Fibroblast of villous mesenchyme (primary cell): ENCODE results near the gene LCN6. TPM values are rescaled to one million over a fixed set of nuclear protein-coding genes. Genes with fewer than 3 reads are reported as not detected.
"Not testable (repeated sequence)": the region's sequence is repeated elsewhere in the genome, so short reads cannot be mapped to it uniquely, and the experiment has no call there.

Experiments
- DNase-seq: peaks from one replicate; pipeline ENCODE4 v3.0.0-alpha.2; 2010; ENCODE audit warnings: low read depth
- H3K4me3 ChIP-seq: 2 replicates; pipeline ENCODE4 v1.5.1; 2011; ENCODE audit warnings: low read depth, mild to moderate bottlenecking, low read length
- CTCF ChIP-seq: IDR thresholded peaks from 2 replicates; pipeline ENCODE4 v1.5.1; 2012; ENCODE audit warnings: low read depth, mild to moderate bottlenecking, low read length; ENCODE audit not compliant: insufficient read depth
- total RNA-seq: library from RNA; depleted of rRNA; stranded (reverse); fragments of >200 nt; gene quantifications from 2 replicates; pipeline ENCODE4 v1.2.3, GENCODE V29; 2012

The LCN6 gene
- total RNA-seq, 1 donor = not detected

DNA sequence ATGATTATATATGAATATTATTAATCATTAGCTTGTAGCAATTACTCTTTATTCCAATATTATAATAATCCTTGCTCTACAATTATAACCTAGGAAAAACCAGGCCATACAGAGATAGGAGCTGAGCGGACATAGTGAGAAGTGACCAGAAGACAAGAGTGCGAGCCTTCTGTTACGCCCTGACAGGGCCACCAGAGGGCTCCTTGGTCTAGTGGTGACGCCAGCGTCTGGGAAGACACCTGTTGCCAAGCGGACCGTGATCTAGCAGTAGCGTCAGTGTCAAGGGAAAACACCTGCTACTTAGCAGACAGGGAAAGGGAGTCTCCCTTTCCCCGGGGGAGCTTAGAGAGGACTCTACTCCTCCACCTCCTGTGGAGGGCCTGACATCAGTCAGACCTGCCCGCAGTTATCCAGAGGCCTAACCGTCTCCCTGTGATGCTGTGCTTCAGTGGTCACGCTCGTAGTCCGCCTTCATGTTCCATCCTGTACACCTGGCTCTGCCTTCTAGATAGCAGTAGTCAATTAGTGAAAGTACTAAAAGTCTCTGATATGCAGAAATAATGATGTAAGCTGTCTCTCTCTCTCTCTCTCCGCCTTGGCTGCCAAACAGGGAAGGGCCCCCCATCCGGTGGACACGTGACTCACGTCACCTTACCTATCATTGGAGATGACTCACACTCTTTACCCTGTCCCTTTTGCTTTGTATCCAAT lies 18.2 kb upstream of the LCN6 start:
- peak; percentile 51 for DNase-seq
- TF ChIP-seq CTCF = peak; percentile 49
- not testable (repeated sequence) for H3K4me3 ChIP-seq

GRCh38 chr9:136765745-136766409 lies 17.6 kb upstream of the LCN6 start:
- not testable (repeated sequence) for DNase-seq, H3K4me3 ChIP-seq

- DNase-seq = no peak
- no peak for TF ChIP-seq CTCF
- H3K4me3 ChIP-seq = no peak overlapping the region
Observed at GRCh38 chr9:136765041-136765440, 16.7 kb upstream of the LCN6 start.

DNA sequence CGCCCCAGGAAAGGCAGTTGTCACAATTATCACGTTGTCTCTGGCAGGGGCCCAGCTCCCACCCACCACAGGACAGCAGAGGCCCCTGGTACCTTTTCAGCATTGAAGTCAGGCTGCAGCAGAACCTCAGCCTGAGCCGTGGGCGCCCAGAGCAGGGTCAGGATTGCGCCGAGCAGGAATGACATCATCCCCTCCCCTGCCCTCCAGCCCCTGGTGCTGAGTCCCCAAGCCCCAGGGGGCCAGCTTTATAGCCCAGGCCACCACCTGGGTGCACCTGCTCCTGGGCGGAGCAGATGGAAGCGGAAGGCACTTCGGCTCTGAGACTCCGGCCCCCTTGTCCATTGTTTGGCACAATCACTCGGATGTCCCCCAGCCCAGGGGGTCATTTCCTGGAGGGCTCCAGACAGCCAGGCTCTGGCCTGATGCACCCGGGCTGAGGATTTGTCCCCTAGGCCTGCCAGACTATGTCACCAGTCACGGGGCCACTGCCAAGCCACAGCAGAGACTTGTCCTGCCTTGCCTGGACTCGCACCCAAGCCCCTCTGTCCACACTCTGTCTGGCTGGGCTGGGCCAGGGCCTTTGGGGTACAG lies 16.1 kb upstream of the LCN6 start, which contains the start of gene LCN15:
Gene LCN15 (minus strand): TSS at position 218 of the 591 bp plus-strand sequence. CDS start 30 bp downstream, at position 188.
- no peak within 1 kb of the TSS for H3K4me3 ChIP-seq
- DNase-seq = no peak
- no peak for TF ChIP-seq CTCF

DNA sequence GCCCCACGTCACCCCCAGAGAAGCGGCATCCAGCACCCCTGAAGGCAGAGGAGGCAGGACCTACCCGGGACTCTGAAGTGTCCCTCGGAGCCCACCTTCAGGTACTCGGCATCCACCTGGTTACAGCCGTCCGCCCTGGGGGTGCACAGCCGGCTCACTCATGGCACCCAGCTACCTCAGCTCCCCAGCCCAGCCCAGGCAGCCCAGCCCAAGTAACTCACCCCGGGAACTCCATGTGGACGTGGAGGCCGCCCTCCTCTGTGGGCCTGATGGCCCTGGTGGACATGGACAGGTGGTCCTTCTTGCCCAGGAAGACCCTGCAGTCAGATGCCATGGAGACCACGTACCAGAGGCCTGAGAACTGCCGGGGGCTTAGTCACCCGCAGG lies 15.3 kb upstream of the LCN6 start:
- TF ChIP-seq CTCF = no peak
- no peak overlapping the region for H3K4me3 ChIP-seq
- no peak for DNase-seq

DNA sequence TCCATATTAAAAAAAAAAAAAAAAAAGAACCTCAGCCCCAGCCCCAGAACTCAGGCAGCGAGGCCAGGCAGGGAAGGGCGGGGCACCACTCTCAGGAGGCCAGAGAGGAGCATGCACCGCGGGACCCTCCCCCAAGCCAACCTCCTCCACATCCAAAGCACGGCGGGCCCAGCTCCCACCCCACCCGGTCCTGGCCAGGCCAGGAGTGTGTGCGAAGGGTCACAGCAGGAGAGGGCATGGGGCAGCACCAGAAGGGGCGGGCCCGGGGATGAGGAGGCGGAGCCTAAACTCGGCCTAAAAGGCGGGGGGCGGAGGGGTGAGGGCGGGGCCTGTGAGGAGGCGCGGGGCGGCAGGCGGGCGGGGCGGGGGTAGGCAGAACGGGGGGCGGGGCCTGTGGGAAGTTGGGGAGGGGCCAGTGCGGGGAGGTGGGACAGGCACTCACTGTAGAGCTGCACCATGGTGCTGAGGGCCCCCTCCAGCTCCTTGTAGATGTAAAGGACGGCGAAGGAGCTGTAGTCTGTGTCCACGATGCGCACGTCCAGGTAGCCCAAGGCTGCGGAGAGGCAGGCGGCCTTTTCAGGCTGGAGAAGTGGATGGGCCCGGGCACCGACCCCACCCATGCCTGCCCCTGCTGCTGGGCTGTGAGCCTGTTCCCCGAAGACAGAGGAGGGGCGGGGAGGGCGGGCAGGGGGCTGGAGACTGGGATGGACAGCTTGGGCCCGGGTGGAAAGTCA lies 14.8 kb upstream of the LCN6 start:
- no peak for DNase-seq
- H3K4me3 ChIP-seq = no peak overlapping the region
- TF ChIP-seq CTCF = no peak

GRCh38 chr9:136762221-136762691 lies 13.9 kb upstream of the LCN6 start:
- H3K4me3 ChIP-seq = no peak overlapping the region
- DNase-seq = no peak
- TF ChIP-seq CTCF = no peak
